Prostate gland (tissue), 2 donors: ENCODE data around the gene IBA57. TPM values are rescaled to one million over a fixed set of nuclear protein-coding genes. Genes with fewer than 3 reads are reported as not detected.

Experiments
- DNase-seq: peaks from one replicate; pipeline ENCODE4 v3.0.0-alpha.2; 2019; ENCODE audit warnings: low spot score
- H3K27ac ChIP-seq, 2 donors: fragments of 200-600 bp; sonication (generic); 2 replicates each; pipeline ENCODE4 v1.5.1; 2017 to 2019
- H3K27me3 ChIP-seq: fragments of 200-600 bp; sonication (generic); replicated peaks from 2 replicates; pipeline ENCODE4 v1.5.1; 2019; ENCODE audit not compliant: insufficient read depth
- H3K36me3 ChIP-seq, 2 donors: fragments of 200-600 bp; sonication (generic); 1 replicate in 1 of 2; 2 replicates in 1 of 2; pipeline versions ENCODE4 v1.5.1 to v1.8.1; 2017 to 2019
- H3K4me1 ChIP-seq: fragments of 200-600 bp; sonication (generic); replicated peaks from 2 replicates; pipeline ENCODE4 v1.5.1; 2019
- H3K4me3 ChIP-seq, 2 donors: fragments of 200-600 bp; sonication (generic); 2 replicates each; pipeline ENCODE4 v1.5.1; 2017 to 2019
- H3K9me3 ChIP-seq: fragments of 200-600 bp; sonication (generic); 2 replicates; pipeline ENCODE4 v1.5.1; 2017
- POLR2A ChIP-seq: fragments of 450-650 bp; IDR thresholded peaks from one replicate; pipeline ENCODE4 v1.6.1; 2016; ENCODE audit warnings: antibody characterized with exemption, mild to moderate bottlenecking
- POLR2AphosphoS5 ChIP-seq: sonication (generic); formaldehyde crosslinking; IDR thresholded peaks from one replicate; pipeline ENCODE4 v1.6.1; 2017; ENCODE audit warnings: antibody characterized with exemption
- WGBS: methylation state at CpG from one replicate; pipeline ENCODE4 v1.1.5; 2018; 5-methylcytosine and 5-hydroxymethylcytosine counted together
- intact Hi-C: fragments of 100-400 bp; cut with DNase I; formaldehyde crosslinking; loops from one replicate; pipeline ENCODE4 v1.14.2; 2022
- total RNA-seq, 2 donors: library from RNA; depleted of rRNA; stranded (reverse); fragments of >200 nt; gene quantifications; one replicate each; pipeline ENCODE4 v1.1.0, GENCODE V29; 2016
- TF ChIP-seq, protein P1 (sequence below), 4 experiments: fragments of 200-600 bp in 2 of 4; fragments of 450-650 bp in 2 of 4; sonication (generic) in 2 of 4; IDR thresholded peaks; 1 replicate in 3 of 4; 2 replicates in 1 of 4; pipeline ENCODE4 v1.5.1; 2016 to 2019; ENCODE audit warnings: antibody characterized with exemption in 4 of 4, mild to moderate bottlenecking in 2 of 4, moderate library complexity in 2 of 4

The IBA57 gene
- total RNA-seq, 2 donors from 2014 or later, result 5.6 to 17.4 TPM

DNA sequence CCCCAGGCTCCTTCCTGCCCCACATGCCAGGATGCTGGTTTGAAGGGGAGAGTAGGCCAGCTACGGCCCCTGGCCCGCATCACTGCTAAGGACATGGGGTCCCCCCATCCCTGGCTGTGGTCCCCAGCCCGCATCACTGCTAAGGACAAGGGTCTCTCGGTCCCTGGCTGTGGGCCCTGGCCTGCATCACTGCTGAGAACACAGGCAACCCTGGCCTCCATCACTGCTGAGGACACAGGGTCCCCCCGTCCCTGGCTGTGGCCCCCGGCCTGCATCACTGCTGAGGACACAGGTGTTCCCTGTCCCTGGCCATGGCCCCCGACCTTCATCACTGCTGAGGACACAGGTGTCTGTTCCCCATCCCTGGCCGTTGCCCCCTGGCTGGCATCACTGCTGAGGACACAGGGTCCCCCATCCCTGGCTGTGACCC, 41.8 kb downstream of the IBA57 start:
- no peaks in the 10 kb centered on the region for H3K27me3 ChIP-seq
- no peak for DNase-seq
- H3K9me3 ChIP-seq, result no peaks in the 10 kb centered on the region
- H3K36me3 ChIP-seq, result no peaks in the 10 kb centered on the region
- no peaks in the 10 kb centered on the region for H3K4me1 ChIP-seq
- WGBS, result 85% methylated on average over 8 of the region's 8 CpGs
- H3K27ac ChIP-seq, result no peak overlapping the region
- TF ChIP-seq POLR2A (no peak), POLR2AphosphoS5 (no peak)
- TF ChIP-seq, protein P1, sequence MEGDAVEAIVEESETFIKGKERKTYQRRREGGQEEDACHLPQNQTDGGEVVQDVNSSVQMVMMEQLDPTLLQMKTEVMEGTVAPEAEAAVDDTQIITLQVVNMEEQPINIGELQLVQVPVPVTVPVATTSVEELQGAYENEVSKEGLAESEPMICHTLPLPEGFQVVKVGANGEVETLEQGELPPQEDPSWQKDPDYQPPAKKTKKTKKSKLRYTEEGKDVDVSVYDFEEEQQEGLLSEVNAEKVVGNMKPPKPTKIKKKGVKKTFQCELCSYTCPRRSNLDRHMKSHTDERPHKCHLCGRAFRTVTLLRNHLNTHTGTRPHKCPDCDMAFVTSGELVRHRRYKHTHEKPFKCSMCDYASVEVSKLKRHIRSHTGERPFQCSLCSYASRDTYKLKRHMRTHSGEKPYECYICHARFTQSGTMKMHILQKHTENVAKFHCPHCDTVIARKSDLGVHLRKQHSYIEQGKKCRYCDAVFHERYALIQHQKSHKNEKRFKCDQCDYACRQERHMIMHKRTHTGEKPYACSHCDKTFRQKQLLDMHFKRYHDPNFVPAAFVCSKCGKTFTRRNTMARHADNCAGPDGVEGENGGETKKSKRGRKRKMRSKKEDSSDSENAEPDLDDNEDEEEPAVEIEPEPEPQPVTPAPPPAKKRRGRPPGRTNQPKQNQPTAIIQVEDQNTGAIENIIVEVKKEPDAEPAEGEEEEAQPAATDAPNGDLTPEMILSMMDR (IDR thresholded peaks at IDR 0.05), result no peak
- intact Hi-C loops, result no loop called here
- no peak overlapping the region for H3K4me3 ChIP-seq

DNA sequence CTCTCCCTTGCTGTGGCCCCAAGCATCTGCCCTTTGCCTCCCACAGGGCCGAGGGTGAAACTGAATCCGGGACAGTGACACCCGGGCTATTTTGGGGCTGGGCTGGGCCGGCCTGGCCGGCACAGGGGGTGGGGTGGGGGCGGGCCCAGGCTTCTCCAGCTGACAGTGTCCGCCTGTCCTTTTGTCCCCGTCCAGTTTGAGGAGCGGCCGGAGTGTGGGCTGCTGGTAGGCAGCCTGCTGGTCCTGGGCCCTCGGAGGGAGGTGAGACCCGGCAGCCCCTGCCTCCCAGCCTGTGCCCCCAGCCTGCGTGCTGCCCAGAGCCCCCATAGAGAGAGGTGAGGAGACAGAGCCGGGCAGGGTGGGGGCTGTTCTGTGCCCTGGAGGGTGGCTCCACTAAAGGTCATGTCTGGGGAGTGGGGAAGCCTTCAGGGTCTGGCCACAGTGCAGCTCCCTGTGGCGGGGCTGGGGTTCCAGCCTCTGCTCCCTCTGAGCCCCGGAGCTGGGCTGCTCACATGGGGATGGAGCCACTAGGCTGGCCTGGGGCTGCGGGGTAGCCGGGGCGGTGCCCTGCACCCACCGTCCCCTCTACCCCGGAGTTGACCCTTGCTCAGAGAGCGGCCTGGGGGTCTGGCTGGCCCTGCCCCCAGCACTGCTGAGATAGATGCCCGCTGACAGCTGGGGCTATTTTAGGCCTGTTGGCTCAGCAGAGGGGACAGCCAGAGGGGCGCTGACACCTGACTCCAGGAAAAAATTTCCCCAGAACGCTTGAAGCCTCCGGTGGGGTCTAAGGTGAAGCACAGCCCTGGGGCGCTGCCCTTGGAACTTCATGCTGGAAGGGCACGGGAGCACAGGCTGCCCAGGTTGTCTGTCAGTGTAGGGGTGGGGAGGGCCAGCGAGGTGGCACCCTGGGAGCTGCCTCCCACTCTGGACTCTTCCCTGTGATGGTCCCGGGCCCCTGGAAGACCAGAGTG, 42.5 kb downstream of the IBA57 start, which contains the start of gene OBSCN:
Gene OBSCN (plus strand): TSS at position 194 of the 971 bp plus-strand sequence. CDS start 3,740 bp downstream, outside the sequence.
- Histone ChIP-seq H3K27ac (no peak within 1 kb of the TSS), H3K36me3 (no peaks in the 10 kb centered on the region), H3K4me1 (no peaks in the 10 kb centered on the region), H3K27me3 (no peaks in the 10 kb centered on the region), H3K9me3 (no peaks in the 10 kb centered on the region), H3K4me3 (no peak within 1 kb of the TSS)
- 63% methylated on average over 16 of the region's 30 CpGs for WGBS
- TF ChIP-seq POLR2AphosphoS5 (no peak), POLR2A (no peak)
- TF ChIP-seq, protein P1 (IDR thresholded peaks at IDR 0.05), result no peak
- DNase-seq, result no peak
- intact Hi-C loops, result no loop called here

DNA sequence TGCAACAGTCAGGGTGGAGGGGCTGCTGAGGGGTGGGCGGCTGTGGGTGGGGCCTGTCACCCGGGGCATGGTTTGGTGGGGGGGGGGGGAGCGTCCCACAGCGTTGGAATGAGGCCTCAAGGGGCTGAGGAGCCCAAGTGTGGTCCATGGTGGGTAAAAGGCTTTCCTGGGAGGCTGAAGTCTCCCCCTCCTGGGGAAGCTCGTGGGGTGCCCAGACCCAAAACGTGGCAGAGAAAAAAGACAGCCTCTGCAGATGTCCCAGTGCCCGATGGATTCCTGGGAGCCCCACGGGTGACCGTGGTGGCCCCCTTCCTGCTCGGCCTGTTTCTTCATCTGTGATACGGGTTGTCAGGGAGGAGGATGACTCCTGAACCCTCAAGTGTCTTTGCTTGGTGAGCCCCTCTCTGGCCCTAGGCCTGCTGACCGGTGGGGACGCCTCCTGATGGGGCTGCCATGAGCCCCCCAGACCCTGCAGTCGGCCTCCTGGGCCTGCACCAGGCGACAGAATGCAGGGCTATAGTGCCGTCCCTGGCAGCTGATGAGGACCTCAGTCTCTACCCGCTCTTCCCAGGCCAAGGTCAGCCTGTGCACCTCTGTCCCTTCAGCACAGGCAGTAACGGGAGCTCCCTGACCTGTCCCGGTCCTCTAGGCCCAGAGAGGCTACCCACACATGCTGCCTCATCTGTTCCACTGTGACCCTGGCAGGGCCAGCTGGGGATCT, 43.4 kb downstream of the IBA57 start:
- intact Hi-C loops, result no loop called here
- no peaks in the 10 kb centered on the region for H3K27me3 ChIP-seq
- H3K4me1 ChIP-seq, result no peaks in the 10 kb centered on the region
- no peak for TF ChIP-seq POLR2AphosphoS5
- H3K27ac ChIP-seq, result no peak overlapping the region
- H3K9me3 ChIP-seq, result no peaks in the 10 kb centered on the region
- no peak overlapping the region for H3K4me3 ChIP-seq
- DNase-seq, result no peak
- WGBS, result 77% methylated on average over 19 of the region's 19 CpGs
- H3K36me3 ChIP-seq, result no peaks in the 10 kb centered on the region

DNA sequence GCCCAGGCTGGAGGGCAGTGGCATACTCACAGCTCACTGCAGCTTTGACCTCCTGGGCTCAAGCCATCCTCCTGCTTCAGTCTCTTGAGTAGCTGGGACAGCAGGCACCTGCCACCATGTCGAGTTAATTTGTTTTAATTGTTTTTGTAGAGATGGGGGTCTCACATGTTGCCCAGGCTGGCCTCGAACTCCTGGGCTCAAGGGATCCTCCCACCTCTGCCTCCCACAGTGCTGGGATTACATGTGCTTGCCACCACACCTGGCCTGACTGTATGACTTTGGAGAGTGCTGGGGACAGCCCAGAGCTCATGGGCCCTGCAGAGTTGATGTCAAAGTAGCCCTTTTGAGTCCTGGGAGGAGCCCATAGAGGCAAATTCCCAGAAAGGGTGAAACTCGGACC, 44.1 kb downstream of the IBA57 start:
- H3K4me1 ChIP-seq, result no peaks in the 10 kb centered on the region
- 94% methylated on average over 2 of the region's 3 CpGs for WGBS
- H3K36me3 ChIP-seq, result no peaks in the 10 kb centered on the region
- TF ChIP-seq, protein P1 (IDR thresholded peaks at IDR 0.05), result no peak
- no peak for TF ChIP-seq POLR2A
- no peak for TF ChIP-seq POLR2AphosphoS5
- no peak overlapping the region for H3K4me3 ChIP-seq
- H3K9me3 ChIP-seq, result no peaks in the 10 kb centered on the region
- H3K27me3 ChIP-seq, result no peaks in the 10 kb centered on the region
- intact Hi-C loops, result no loop called here
- no peak overlapping the region for H3K27ac ChIP-seq
- no peak for DNase-seq

DNA sequence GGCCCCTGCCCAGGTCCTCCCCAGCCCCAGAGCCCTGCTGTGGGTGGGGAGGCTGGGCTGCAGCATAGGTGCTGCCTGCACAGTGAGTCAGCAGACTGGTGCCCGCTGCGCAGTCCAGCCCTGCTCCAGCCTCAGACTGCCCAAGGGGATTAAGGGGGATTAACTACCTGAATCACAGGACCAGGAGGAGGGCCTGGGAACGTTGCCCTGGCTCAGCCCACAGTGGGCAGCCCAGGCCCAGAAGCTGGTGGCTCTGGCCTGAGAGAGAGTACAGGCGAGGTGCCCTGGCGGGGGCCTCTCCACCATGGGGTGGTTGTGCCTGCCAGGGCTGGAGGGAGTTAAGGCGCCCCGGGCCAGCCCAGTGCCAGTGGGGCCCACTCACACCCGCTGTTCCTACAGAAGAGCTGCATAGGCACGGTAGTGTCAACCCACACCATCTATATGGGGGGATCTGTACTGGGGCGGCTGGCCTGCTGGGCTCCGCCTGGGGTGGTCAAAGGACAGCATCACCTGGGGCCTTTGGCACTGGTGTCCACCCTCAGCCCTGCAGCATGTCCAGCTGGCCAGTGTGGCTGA, 44.6 kb downstream of the IBA57 start:
- intact Hi-C loops, result no loop called here
- no peak for TF ChIP-seq POLR2AphosphoS5
- TF ChIP-seq POLR2A, result no peak
- TF ChIP-seq, protein P1 (IDR thresholded peaks at IDR 0.05), result no peak
- Histone ChIP-seq H3K36me3 (no peaks in the 10 kb centered on the region), H3K4me3 (no peak overlapping the region), H3K27me3 (no peaks in the 10 kb centered on the region), H3K9me3 (no peaks in the 10 kb centered on the region), H3K4me1 (no peaks in the 10 kb centered on the region), H3K27ac (no peak overlapping the region)
- DNase-seq, result no peak
- WGBS, result 78% methylated on average over 7 of the region's 11 CpGs
